H1 (cell line): ENCODE data around the gene EPN3.

Source experiments
- BRCA1 ChIP-seq: IDR thresholded peaks from 2 replicates; pipeline ENCODE4 v1.6.1; 2012; ENCODE audit warnings: low read depth, low read length, improper control_type of control experiment
- CEBPB ChIP-seq: IDR thresholded peaks from 2 replicates; pipeline ENCODE4 v1.6.1; 2012; ENCODE audit warnings: low read depth, low read length
- CHD1 ChIP-seq: IDR thresholded peaks from 2 replicates; pipeline ENCODE4 v1.6.1; 2012; ENCODE audit warnings: low read depth, low read length, improper control_type of control experiment
- CREB1 ChIP-seq: IDR thresholded peaks from 2 replicates; pipeline ENCODE4 v1.6.1; 2012; ENCODE audit warnings: inconsistent platforms
- CTCF ChIP-seq, 3 experiments: IDR thresholded peaks; 1 replicate in 2 of 3; 2 replicates in 1 of 3; pipeline versions ENCODE4 v1.5.1 to v1.6.1; 2011; ENCODE audit warnings: low read length in 3 of 3, mild to moderate bottlenecking in 3 of 3, inconsistent platforms in 2 of 3, low read depth in 1 of 3, moderate library complexity in 1 of 3; ENCODE audit not compliant: insufficient read depth in 1 of 3; ENCODE audit errors: control extremely low read depth in 1 of 3
- GABPA ChIP-seq: IDR thresholded peaks from 2 replicates; pipeline ENCODE4 v1.6.1; 2011; ENCODE audit warnings: mild to moderate bottlenecking, low read length, moderate library complexity, borderline replicate concordance; ENCODE audit not compliant: insufficient read depth
- MAX ChIP-seq: IDR thresholded peaks from 2 replicates; pipeline ENCODE4 v1.6.1; 2012; ENCODE audit warnings: inconsistent platforms
- POLR2A ChIP-seq, 2 experiments: IDR thresholded peaks; 1 replicate in 1 of 2; 2 replicates in 1 of 2; pipeline ENCODE4 v1.6.1; 2011; ENCODE audit warnings: low read depth in 2 of 2, low read length in 2 of 2, mild to moderate bottlenecking in 2 of 2; ENCODE audit errors: control extremely low read depth in 1 of 2
- RAD21 ChIP-seq, 2 experiments: IDR thresholded peaks in 1 of 2; conservative IDR thresholded peaks in 1 of 2; 2 replicates each; pipeline ENCODE4 v1.6.1; 2011; ENCODE audit warnings: low read depth in 2 of 2, low read length in 2 of 2, improper control_type of control experiment in 1 of 2, inconsistent platforms in 1 of 2, mild to moderate bottlenecking in 1 of 2, moderate library complexity in 1 of 2
- RBBP5 ChIP-seq: IDR thresholded peaks from 2 replicates; pipeline ENCODE4 v1.7.1; 2012; ENCODE audit warnings: low read depth, mild to moderate bottlenecking, inconsistent platforms, low read length, moderate library complexity, borderline replicate concordance
- RXRA ChIP-seq: IDR thresholded peaks from 2 replicates; pipeline ENCODE4 v1.6.1; 2011; ENCODE audit warnings: low read depth, mild to moderate bottlenecking, low read length, moderate library complexity; ENCODE audit not compliant: insufficient read depth
- TCF12 ChIP-seq: IDR thresholded peaks from 2 replicates; pipeline ENCODE4 v1.6.1; 2011; ENCODE audit warnings: low read depth, mild to moderate bottlenecking, low read length
- YY1 ChIP-seq: IDR thresholded peaks from 2 replicates; pipeline ENCODE4 v1.6.1; 2011; ENCODE audit warnings: low read depth, mild to moderate bottlenecking, low read length

- TF ChIP-seq CTCF (IDR thresholded peaks at IDR 0.05; ENCODE audit: control extremely low read depth in 1 of 3, insufficient read depth in 1 of 3, low read depth in 1 of 3, low read length in 3 of 3), result no peak
- TF ChIP-seq RBBP5, result no peak
- TF ChIP-seq GABPA, result no peak
- no peak for TF ChIP-seq BRCA1
- TF ChIP-seq POLR2A (IDR thresholded peaks at IDR 0.05; ENCODE audit: control extremely low read depth in 1 of 2, low read depth in 2 of 2, low read length in 2 of 2), result no peak
- TF ChIP-seq YY1, result no peak
- no peak for TF ChIP-seq RAD21 (IDR thresholded peaks at IDR 0.05 in 1 of 2, conservative IDR thresholded peaks at IDR 0.05 in 1 of 2; ENCODE audit: low read depth in 2 of 2, low read length in 2 of 2)
- no peak for TF ChIP-seq CHD1
- TF ChIP-seq TCF12, result no peak
- TF ChIP-seq MAX, result no peak
- no peak for TF ChIP-seq CREB1
- TF ChIP-seq RXRA, result no peak
- no peak for TF ChIP-seq CEBPB
These were observed 25.1 kb downstream of the EPN3 start for GRCh38 chr17:50557630-50558029.
